B cell (primary cell): ENCODE results near the gene AVP. TPM values are rescaled to one million over a fixed set of nuclear protein-coding genes. Genes with fewer than 3 reads are reported as not detected.

Experiments
- ATAC-seq: fragments of 200-7000 bp; cut with Tn5 transposase; one replicate; pipeline ENCODE4 v1.10.0; 2021; ENCODE audit warnings: low read depth, mild to moderate bottlenecking, moderate number of reproducible peaks, moderate library complexity
- CTCF ChIA-PET: fragments of 350-600 bp; sonication (Branson Sonifier 250); formaldehyde crosslinking; loops from one replicate; lab custom pipeline; 2021; ENCODE audit warnings: antibody characterized with exemption, inconsistent platforms; lab: Charles Lee
- POLR2A ChIA-PET: fragments of 350-600 bp; sonication (Branson Sonifier 250); formaldehyde crosslinking; loops from one replicate; lab custom pipeline; 2021; ENCODE audit warnings: antibody characterized with exemption; lab: Charles Lee
- DNase-seq: peaks from one replicate; pipeline ENCODE4 v3.0.0; 2013
- H2AFZ ChIP-seq: 2 replicates; pipeline ENCODE4 v1.6.1; 2012; ENCODE audit warnings: mild to moderate bottlenecking, low read depth, low read length; ENCODE audit not compliant: insufficient read depth, poor library complexity, severe bottlenecking
- H3K27ac ChIP-seq, 2 donors: 1 replicate in 1 of 2; 2 replicates in 1 of 2; pipeline ENCODE4 v1.5.1; 2012 to 2013; ENCODE audit warnings: low read length in 2 of 2, mild to moderate bottlenecking in 2 of 2, moderate library complexity in 1 of 2
- H3K27me3 ChIP-seq, 4 experiments: fragments of 200-600 bp in 1 of 4; sonication (generic) in 1 of 4; replicated peaks in 1 of 4; 1 replicate in 2 of 4; 2 replicates in 2 of 4; pipeline versions ENCODE4 v1.6.1 to v1.7.0; 2013 to 2016; ENCODE audit warnings: low read length in 3 of 4, mild to moderate bottlenecking in 2 of 4, mixed read lengths in 1 of 4, moderate library complexity in 1 of 4; ENCODE audit not compliant: insufficient read depth in 4 of 4, control insufficient read depth in 3 of 4; ENCODE audit errors: control extremely low read depth in 1 of 4
- H3K36me3 ChIP-seq, 2 experiments: replicated peaks in 1 of 2; 1 replicate in 1 of 2; 2 replicates in 1 of 2; pipeline versions ENCODE4 v1.6.1 to v1.7.1; 2013; ENCODE audit warnings: low read length in 1 of 2; ENCODE audit not compliant: insufficient read depth in 2 of 2, control insufficient read depth in 1 of 2; ENCODE audit errors: control extremely low read depth in 1 of 2, extremely low read depth in 1 of 2
- H3K4me1 ChIP-seq, 2 donors: fragments of 200-600 bp in 1 of 2; sonication (generic) in 1 of 2; 1 replicate in 1 of 2; 2 replicates in 1 of 2; pipeline versions ENCODE4 v1.5.1 to v1.6.1; 2013 to 2017; ENCODE audit warnings: low read length in 2 of 2; ENCODE audit not compliant: control insufficient read depth in 2 of 2, insufficient read depth in 2 of 2
- H3K4me2 ChIP-seq: replicated peaks from 2 replicates; pipeline ENCODE3; 2012; ENCODE audit warnings: mild to moderate bottlenecking, low read depth, low read length; ENCODE audit not compliant: poor library complexity, severe bottlenecking
- H3K4me3 ChIP-seq, 5 experiments: fragments of 200-600 bp in 1 of 5; sonication (generic) in 1 of 5; 1 replicate in 3 of 5; 2 replicates in 2 of 5; pipeline versions ENCODE4 v1.5.1 to v1.7.0; 2011 to 2016; ENCODE audit warnings: low read length in 4 of 5, mild to moderate bottlenecking in 4 of 5, low read depth in 2 of 5, control low read depth in 1 of 5, moderate library complexity in 1 of 5; ENCODE audit not compliant: insufficient read depth in 1 of 5; ENCODE audit errors: control extremely low read depth in 1 of 5, extremely low read depth in 1 of 5
- H3K79me2 ChIP-seq: fragments of 200-600 bp; sonication (generic); one replicate; pipeline ENCODE4 v1.6.0; 2016; ENCODE audit warnings: low read length; ENCODE audit not compliant: control insufficient read depth, insufficient read depth
- H3K9ac ChIP-seq: fragments of 200-600 bp; sonication (generic); 2 replicates; pipeline ENCODE4 v1.6.1; 2017; ENCODE audit warnings: mild to moderate bottlenecking, low read length, moderate library complexity
- H3K9me3 ChIP-seq, 3 donors: one replicate each; pipeline versions ENCODE4 v1.6.1 to v1.7.1; 2013; ENCODE audit warnings: low read length in 2 of 3; ENCODE audit not compliant: control insufficient read depth in 2 of 3, insufficient read depth in 1 of 3; ENCODE audit errors: control extremely low read depth in 1 of 3
- H4K20me1 ChIP-seq: 2 replicates; pipeline ENCODE4 v1.6.0; 2012; ENCODE audit warnings: mild to moderate bottlenecking, low read length; ENCODE audit not compliant: insufficient read depth, control insufficient read depth, poor library complexity, severe bottlenecking
- H3K27ac Mint-ChIP-seq: one replicate; pipeline ENCODE4 v1.8.0; 2021; ENCODE audit warnings: mixed read lengths
- H3K27me3 Mint-ChIP-seq: one replicate; pipeline ENCODE4 v1.8.0; 2021; ENCODE audit warnings: mixed read lengths
- H3K4me1 Mint-ChIP-seq: one replicate; pipeline ENCODE4 v1.8.0; 2021; ENCODE audit warnings: mixed read lengths
- H3K4me3 Mint-ChIP-seq: one replicate; pipeline ENCODE4 v1.8.0; 2021; ENCODE audit warnings: mixed read lengths
- H3K9me3 Mint-ChIP-seq: one replicate; pipeline ENCODE4 v1.8.0; 2022; ENCODE audit warnings: mixed read lengths; ENCODE audit not compliant: insufficient read depth
- EZH2 ChIP-seq: IDR thresholded peaks from 2 replicates; pipeline ENCODE4 v1.6.1; 2012; ENCODE audit warnings: borderline replicate concordance, low read depth, mild to moderate bottlenecking, moderate library complexity, low read length; ENCODE audit not compliant: insufficient read depth, poor library complexity, severe bottlenecking
- WGBS: methylation state at CpG from one replicate; pipeline ENCODE4 v1.1.5; 2013; ENCODE audit warnings: missing lambda C conversion rate; ENCODE audit not compliant: insufficient coverage; 5-methylcytosine and 5-hydroxymethylcytosine counted together
- intact Hi-C: fragments of 100-400 bp; cut with micrococcal nuclease; formaldehyde crosslinking; loops from one replicate; pipeline ENCODE4 v1.10.0; 2022
- polyA plus RNA-seq: library from polyadenylated mRNA; depleted of rRNA; stranded (reverse); fragments of >200 nt; gene quantifications from 2 replicates; pipeline ENCODE4 v1.2.3, GENCODE V29; 2012
- total RNA-seq, 2 donors: library from RNA; stranded (reverse); fragments of 120-200 nt in 1 of 2; gene quantifications; 1 replicate in 1 of 2; 2 replicates in 1 of 2; pipeline versions ENCODE4 v1.2.3 to v1.2.4, GENCODE V29; 2013 to 2022
- TF ChIP-seq, protein P1 (sequence below): fragments of 200-600 bp; IDR thresholded peaks from one replicate; pipeline ENCODE4 v1.8.0; 2022; ENCODE audit warnings: antibody characterized with exemption, mild to moderate bottlenecking

AVP gene
- total and polyA plus RNA-seq, 2 donors (not counting 1 experiment from before 2014, with no cell fraction given) = 4.5 TPM; not detected in 1

DNA sequence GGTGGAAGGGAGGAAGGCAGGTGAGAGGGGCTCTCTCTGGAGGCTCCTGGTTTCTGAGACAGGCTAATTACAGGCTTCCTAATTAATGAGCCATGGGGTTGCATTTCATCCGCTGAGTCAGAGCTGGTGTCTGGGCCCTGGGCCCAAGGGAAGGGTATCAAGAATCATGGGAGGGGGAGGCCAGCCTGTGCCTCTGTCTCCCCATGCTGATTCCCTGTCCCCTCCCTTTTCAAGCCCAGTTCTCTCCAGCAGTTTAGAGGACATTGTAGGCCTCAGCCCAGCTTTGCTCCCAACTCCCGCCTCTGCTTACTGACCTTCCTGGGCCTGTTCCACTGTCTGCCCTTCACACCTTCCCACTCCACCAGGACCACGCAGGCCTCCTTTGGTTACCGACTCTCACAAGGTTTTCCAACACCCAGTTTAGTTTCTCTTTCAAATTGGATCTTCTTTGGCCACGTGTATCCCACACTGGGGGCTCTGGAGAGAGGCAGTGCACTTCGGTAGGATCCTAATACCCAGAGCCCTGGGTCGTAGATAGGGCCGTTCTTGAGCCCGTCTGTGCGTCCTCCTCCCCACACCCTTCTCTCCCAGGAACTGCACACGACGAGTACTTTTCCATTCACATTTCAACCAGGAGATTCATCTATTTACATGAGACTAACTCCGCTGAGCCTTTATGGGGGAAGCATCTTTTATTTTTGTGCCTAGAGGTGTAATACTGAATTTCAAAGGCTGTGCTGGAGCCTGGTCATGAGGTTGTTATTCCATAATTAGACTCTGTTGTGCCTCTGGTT is 18.2 kb upstream of the AVP start:
- H3K9ac ChIP-seq = no peak overlapping the region
- Mint-ChIP-seq H3K4me1 (peaks cover 8% of the 10 kb centered on the region), H3K27ac (no peak overlapping the region), H3K27me3 (peaks cover 4% of the 10 kb centered on the region), H3K9me3 (no peaks in the 10 kb centered on the region), H3K4me3 (no peak overlapping the region)
- 56% methylated on average over 4 of the region's 13 CpGs for WGBS
- no peak for ATAC-seq
- no peaks in the 10 kb centered on the region for H4K20me1 ChIP-seq
- ChIA-PET POLR2A (no interaction called here), CTCF (interaction anchor here (0.8 to 1.6 kb wide), 2 partner anchors 11 to 49 kb away, joined by 3 to 7 read pairs; no protein-coding TSS in a partner anchor)
- H3K4me1 ChIP-seq = peaks cover 5 to 7% of the 10 kb centered on the region in 2 donors
- no peak overlapping the region for H2AFZ ChIP-seq
- H3K4me2 ChIP-seq = no peak overlapping the region
- peaks cover 0 to 3% of the 10 kb centered on the region in 2 experiments for H3K36me3 ChIP-seq
- DNase-seq = no peak
- intact Hi-C loops = no loop called here
- peaks cover 0 to 3% (median 0%) of the 10 kb centered on the region in 4 experiments for H3K27me3 ChIP-seq
- no peak overlapping the region for H3K4me3 ChIP-seq
- TF ChIP-seq EZH2 = no peak
- TF ChIP-seq, protein P1, sequence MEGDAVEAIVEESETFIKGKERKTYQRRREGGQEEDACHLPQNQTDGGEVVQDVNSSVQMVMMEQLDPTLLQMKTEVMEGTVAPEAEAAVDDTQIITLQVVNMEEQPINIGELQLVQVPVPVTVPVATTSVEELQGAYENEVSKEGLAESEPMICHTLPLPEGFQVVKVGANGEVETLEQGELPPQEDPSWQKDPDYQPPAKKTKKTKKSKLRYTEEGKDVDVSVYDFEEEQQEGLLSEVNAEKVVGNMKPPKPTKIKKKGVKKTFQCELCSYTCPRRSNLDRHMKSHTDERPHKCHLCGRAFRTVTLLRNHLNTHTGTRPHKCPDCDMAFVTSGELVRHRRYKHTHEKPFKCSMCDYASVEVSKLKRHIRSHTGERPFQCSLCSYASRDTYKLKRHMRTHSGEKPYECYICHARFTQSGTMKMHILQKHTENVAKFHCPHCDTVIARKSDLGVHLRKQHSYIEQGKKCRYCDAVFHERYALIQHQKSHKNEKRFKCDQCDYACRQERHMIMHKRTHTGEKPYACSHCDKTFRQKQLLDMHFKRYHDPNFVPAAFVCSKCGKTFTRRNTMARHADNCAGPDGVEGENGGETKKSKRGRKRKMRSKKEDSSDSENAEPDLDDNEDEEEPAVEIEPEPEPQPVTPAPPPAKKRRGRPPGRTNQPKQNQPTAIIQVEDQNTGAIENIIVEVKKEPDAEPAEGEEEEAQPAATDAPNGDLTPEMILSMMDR = no peak
- no peak overlapping the region for H3K27ac ChIP-seq
- no peaks in the 10 kb centered on the region for H3K9me3 ChIP-seq
- H3K79me2 ChIP-seq = no peaks in the 10 kb centered on the region
